Stimulated activated CD4-positive, alpha-beta T cell treated with anti-CD3 and anti-CD28 coated beads, Interleukin-12 subunit alpha, Interleukin-12 subunit beta, amount 100 ng/mL, for 48 hours (primary cell): ENCODE results near the gene UBL3.
A peak's percentile ranks its signal among the peaks of the same experiment; 100 is the strongest.

ENCODE experiments used
- DNase-seq, 3 donors: peaks; one replicate each; pipeline ENCODE4 v3.0.0-alpha.2; 2020; ENCODE audit warnings: low read depth in 2 of 3, low spot score in 1 of 3

UBL3 gene

DNA sequence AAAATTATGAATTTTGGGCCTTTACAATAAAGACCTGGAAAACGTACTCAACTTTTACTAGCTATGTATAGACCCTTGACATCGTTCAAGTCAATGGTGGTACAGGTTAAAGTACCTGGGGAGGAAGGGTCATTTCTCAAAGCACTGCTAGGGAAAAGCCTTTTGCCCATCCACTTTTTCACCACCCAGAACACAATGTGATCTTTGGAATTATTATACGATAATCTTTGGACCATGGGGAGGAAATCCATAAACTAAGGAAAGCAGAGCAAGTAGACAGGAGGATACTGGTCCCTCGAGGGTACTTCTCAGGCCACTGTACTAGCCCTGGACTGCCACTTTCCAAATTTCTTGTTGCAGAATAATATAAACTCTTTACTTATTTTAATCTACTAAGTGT lies 39.5 kb downstream of the UBL3 start:
- no peak for DNase-seq

DNA sequence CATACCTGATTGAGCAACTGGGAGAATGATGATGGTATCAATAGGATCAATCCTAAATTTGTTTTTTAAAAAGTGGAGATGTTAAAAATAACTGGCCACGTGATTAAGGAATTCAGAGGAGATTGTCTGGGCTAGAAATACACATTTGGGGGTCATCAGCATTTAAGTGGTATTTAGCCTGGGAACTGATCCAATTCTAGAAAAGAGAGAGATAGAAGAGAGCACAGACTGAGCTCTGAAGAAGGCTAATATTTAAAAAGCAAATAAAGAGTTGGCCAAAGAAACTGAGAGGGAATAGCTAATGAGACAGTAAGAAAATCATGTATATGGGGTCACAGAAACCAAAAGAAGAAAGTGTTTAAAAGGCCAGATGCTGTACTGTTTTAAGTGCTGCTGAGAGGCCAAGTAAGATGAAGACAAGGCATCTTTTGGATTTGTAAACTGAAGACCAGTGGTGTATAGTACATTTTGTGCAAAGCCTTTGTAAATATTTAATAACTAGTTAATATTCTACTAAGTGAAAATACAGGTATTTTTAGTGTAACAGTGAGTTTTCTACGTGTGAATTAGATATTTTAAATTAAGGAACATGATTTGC lies 40.2 kb downstream of the UBL3 start:
- DNase-seq: no peak

DNA sequence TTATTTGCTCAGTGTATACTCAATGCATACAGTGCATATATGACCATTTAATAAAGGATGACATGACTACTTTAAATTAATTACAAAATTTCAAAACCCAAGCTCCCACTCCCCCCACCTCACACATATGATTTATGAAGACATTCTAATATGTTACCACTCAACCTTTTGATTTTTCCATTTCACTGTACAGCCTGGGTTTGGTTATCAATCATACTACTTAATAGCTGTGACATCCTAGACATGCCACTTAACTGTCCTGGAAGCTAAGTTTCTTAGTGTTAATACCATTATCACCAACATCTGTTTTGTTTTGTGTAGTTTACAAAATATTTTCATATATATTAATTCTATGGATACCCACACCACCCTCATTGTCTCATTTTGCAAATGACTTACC lies 42.2 kb downstream of the UBL3 start:
- no peak for DNase-seq

DNA sequence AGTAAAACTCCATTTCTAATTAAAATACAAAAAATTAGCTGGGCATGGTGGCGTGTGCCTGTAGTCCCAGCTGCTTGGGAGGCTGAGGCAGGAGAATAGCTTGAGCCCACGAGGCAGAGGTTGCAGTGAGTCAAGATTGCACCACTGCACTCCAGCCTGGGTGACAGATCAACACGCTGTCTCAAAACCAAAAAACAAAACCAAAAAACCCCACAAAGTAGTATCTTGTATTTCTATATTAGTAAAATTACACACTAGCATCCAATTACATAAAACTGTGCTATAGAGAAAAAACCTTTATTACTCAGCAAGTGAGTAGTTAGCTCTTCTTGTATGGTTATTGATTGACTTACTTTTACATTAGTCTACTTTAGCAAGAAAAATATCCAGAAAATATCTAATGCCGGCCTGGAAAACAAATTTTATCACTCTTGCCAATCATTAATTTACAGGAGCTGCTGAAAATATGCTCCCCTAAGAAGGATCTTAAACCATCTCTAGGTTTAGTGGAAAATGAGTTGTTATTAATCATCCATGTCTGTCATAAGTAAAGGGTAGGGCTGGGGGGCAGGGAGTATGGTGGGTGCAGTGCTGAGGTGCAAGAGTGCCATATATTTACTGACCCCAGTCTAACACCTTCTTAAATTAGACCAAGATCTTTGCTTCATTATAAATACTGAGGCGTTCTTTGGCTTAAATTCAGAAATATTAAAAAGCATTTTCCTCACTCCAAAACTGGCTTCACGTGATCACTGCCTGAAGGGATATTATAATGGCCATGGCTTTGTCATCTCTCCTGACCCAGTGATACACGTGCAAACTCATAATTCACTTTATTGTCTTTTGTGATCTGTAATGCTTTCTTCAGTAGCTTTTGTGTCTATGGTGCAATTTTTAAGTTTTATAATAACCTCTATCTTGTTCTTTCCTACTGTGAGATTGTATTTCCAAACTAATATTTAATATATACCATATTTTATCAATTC lies 44.1 kb downstream of the UBL3 start:
- peak in 2 of 3 donors; percentile 9 to 20 for DNase-seq

DNA sequence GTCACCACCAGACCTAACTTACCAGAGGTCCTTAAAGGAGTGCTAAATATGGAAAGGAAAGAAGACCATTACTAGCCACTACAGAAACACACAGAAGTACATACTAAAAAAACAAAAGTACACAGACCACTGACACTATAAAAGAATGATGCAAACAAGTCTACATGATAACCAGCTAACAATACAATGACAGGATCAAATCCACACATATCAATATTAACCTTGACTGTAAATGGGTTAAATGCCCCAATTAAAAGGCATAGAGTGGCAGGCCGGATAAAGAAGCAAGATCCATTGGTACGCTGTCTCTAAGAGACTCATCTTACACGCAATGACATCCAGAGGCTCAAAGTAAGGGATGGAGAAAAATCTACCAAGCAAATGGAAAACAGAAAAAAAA lies 47.2 kb downstream of the UBL3 start:
- DNase-seq: no peak

DNA sequence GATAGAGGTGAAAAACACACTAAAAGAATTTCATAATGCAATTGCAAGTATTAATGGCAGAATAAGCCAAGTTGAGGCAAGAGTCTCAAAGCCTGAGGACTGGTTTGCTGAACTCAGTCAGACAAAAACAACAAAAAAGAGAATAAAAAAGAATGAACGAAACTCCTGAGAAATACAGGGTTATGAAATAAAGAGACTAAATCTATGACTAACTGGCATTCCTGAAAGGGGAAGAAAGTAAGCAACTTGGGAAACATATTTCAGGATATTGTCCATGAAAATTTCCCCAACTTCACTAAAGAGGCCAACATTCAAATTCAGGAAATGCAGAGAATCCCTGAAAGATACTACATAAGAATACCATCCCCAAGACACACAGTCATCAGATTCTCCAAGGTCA lies 47.8 kb downstream of the UBL3 start:
- DNase-seq: no peak

DNA sequence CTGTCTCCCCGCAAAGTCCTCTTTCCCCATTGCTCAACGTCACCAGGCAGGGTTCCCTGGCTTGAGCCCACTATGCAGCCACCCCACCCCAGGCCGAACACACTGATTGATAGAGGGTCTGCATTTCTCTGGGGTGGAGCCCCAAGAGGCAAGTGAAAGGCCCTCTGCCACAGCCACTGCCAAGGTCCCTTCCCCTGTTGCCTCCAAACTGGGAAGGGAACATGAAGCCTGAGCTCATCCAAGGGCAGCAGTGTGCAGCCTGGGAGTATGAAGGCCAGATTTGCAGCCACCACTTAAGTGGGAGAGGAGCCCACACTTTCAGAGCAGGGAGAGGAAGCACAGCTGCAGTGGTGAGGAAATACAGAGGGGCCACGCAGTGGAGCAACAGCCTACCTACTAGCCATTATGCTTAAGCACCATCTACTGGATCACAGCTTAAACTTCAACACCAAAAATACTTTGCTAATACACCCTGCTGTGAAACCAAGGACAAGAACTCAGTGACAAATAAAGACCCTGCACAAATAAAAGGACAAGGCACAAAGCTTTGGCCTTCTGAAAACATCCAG lies 48.6 kb downstream of the UBL3 start:
- DNase-seq: no peak

DNA sequence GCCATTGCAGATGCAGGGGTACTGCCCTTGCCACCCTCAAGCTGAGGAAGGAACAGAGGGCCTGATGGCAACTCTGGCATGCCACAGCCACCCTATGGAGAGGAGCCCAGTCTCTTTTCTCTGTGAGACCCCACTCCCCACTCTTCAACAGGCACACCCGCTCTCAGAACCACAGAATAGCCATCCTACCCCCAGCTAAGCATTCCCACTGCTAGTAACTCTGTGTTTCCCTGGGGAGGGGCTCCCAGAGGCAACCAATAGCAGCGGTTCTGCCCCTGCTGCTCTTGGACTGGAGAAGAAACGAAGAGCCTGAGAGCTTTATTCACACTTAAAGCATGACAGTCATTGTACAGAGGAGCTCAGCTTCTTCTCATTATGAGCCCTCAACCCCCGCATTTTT lies 49.3 kb downstream of the UBL3 start:
- no peak for DNase-seq

DNA sequence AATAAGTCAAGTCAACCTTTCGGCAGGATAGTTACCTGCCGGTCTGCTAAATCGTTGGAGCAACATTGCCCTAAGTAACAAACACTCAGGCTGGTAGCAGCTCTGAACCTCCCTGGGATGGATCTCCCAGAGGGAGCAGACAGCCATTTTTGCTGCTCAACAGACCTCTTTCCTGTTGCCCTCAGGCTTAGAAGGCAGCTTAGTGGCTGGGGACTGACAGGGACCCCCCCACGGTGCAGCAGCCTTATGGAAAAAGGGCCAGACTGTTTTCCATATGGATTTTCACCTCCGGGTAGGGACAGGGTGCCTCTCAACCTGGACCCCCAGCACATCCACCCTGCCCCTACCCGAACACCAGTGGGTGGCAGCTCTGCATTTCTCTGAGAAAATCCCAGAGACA lies 49.7 kb downstream of the UBL3 start:
- no peak for DNase-seq

DNA sequence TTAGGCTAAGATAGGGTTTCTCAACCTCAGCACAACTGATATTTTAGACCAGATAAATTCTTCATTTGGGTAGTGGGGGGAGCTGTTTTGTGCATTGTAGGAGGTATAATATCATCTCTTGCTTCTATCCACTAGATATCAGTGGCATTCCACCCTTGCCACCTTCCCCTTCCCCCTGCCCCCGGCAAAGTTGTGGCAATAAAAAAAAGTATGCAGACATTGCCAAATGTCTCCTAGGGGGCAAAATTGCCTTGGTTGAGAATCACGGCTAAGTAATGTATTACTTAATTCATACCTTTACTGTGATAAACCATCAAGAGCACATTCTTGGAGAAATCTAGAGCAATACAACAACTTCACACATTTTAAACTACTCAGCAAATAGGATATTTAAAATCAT lies 51.4 kb downstream of the UBL3 start:
- no peak for DNase-seq

DNA sequence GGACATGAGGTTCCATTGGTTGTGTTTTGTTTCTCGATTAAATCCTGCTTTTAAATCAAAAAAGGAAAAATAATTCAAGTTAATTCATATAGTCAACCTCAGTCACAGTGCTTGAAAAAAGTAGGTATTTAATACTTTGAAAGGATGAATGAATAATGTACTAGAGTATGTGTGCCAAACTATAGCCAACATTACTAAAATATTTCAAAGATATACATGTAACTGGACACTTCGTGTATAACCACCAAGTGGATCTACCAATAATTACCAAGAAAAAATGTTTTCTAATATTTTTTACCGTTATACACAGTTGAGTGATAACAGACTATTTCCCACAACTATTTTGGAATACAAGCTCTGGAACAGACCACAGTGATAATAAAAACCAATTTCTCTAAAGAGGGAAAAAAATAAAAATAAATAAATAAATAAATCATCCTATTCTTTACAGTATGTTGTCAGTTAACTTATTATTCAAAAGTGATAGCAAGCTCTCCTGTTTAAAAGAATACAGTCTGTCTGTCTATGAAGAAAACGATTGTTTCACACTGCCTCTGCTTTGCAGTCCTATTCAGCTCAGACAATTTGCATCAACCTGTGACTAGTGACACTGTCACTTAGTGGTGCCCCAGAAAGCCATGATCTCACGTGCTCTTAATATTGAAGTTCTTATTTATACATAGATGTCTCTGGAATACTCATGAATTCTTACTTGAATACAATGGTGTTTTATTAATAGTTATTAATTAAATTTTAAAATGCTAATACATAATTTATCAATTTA lies 58.2 kb downstream of the UBL3 start:
- DNase-seq: no peak

DNA sequence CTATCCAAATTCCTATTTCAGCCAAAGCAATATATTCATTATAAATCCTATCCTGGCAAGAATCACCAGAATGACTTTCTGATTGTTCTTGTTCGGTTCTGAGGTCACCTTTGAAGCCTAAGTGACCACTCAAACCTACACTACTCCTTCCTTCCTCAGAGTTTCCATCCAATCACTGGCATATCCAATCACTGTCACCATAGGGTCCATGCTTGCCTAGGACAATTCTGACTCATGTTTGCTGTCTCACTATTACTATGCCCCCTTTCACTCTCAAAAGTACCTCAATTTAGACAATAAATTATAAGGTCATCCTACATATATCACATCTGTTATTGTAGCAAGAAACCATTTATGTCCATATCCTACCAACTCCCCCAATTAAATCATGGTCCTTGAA lies 58.9 kb downstream of the UBL3 start:
- no peak for DNase-seq

DNA sequence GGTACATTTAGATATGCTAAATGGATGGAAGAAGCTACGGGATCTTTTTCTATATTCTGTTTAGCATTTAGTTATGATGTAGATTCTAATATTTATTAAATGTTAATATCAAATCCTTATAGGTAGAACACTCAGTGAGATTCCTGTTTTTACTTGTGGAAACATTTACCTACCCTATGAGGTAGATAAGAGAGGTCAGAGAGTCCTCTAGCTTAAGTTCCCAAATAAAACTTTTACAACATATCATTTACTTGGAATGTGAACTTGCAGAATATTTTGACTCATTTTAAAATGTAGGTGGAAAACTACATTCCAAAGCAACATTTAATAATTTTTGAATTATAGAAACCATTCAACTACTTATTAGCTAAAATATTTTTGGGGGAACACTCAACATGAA lies 63.7 kb downstream of the UBL3 start:
- DNase-seq: no peak

DNA sequence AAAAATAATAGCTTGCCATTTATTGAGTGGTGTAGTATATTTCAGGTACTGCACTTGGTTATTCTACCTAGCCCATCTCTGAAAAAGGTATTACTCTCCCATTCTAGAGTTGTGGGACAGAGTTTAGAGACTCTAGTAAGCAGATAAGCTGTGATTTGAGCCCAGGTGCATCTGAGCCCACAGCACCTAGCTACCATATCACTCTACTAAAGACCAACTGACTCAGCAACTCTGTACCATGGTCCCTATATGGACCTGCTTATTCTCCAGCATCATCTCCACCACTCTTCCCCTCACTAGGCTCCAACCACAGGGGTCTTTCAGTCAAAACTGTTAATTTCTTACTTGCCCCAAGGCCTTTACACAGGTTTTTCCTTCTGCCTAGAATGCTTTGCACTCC lies 64.4 kb downstream of the UBL3 start:
- no peak for DNase-seq

DNA sequence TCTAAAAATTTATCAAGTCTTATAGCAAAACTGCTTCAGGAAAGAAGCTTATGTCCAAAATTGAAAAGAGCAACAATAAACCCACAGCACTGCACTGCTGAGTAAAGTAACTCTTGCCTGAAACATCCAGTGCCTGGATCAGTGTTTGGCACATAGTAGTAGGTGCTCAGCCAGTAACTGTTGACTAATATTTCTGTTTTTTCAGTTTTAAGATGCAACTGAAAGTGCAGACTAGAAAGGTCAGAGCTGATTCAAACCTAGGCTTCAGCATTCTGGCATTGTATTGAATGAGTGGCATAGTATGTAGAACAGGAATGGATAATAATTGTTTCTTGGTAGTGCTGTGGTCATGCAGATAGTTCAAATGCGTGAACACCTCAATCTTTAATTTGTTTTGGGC lies 67.6 kb downstream of the UBL3 start:
- peak in 1 of 3 donors; percentile 27 for DNase-seq

DNA sequence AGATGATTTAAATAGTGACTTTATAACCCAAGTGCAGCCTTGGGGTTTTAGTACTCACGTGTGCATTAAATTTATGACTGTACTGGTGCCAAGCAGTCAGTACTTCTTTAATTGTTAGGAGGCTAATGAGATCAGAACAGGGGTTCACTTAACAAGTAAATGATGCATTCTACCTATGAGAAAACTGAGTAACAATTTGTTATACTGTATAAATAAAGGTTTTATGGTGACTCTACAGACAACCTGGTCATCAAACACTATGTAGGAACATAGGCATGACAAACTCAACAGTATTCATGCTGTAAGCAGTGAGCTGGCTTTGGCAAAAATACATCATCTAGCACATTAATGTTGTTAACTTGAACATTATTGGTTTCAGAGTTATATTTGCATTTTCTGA lies 75.6 kb downstream of the UBL3 start:
- DNase-seq: no peak

DNA sequence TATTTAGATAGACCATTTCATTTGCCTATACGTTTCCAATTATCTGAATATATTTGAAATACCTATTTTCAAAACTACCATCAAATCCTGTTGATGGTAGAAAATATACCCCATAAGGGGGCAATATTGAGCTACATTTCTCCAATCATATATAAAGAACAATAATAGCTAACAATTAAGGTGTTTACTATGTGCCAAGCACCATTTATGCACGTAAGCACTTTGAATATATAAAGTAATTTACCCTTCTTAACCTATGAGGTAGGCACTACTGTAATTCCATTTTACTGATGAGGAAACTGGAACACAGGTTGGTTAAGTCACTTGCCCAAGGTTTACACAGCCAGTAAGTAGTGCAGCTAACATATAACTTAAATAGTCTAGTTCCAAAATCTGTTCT lies 79.2 kb downstream of the UBL3 start:
- no peak for DNase-seq

DNA sequence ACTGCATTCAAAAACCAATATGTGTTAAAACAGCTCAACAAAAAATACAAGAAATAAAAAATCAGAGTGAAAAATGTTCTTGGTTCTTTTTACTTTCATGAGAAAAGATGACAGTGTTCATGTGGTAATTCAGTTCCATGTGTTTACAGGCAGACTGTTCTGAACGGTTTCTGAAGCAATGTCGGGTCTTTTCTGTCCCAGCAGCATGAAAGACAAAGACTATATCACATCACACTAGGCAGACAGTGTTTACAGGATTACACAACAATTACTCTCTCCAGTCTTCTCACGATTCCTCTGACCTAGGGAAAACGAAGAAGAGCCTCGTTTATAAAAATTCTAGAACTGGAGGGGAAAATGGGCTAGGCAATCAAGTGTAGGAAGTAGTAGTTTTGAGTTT lies 83.4 kb downstream of the UBL3 start:
- DNase-seq: no peak

DNA sequence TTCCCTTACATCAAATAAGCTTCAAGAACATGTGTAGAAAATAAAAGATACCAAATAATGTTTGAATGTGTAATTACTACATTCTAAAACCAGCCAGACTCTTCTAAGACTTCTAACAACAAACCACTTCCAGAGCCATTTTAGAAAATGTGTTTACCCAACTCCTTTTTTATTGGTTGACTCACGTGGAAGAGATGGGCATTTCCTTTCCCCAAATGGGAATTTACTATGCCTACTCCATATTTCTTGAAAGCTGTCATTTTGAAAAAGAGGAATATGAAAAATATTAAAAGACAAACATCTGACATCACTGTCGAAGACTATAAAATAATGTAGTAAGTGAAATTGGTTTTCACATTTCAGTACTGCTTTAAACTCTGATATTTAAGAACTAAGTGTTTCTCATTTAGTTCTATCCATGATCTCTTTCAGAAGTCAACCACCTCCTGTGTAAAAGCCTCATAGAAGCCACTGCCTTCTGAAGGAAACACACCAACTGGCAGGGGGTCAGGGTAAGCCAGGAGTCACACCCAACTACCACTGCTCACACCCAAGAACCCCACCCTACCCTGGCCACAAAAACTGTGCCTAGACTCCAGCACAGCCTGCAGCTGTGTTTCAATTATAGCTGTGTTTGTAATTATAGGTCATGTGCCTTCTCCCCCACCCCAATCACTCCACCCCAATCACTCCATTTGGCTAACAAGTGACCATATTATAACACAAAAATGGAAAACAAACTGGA lies 86.8 kb downstream of the UBL3 start:
- DNase-seq: no peak

DNA sequence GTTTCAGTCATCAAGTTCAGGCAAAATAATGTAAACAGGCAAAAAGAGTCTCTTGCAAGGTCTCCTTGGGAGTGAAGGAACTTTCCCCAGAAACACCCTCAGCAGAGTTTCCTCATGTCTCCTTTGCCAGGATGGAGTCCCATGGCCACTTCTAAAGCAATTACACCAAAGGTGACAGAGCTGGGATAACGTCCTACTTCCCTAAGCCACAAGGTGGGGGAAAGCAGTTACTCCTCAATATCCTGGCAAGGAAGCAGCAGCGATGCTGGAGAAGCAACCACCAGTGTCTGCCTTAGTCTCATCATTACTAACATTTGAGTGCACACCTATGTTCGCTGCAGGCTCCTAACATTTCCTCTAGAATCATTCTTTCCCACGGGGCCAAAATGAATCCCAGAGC lies 88.6 kb downstream of the UBL3 start:
- DNase-seq: no peak

DNA sequence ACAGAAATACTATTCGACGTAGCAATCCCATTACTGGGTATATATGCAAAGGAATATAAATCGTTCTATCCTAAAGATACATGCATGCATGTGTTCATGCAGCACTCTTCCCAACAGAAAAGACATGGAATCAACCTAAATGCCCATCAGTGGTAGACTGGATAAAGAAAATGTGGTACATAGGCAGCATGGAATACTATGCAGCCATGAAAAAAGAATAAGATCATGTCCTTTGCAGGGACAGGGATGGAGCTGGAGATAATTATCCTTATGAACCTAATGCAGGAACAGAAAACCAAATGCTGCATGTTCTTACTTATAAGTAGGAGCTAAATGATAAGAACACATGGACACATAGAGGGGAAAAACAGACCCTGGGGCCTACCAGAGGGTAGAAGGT lies 89.3 kb downstream of the UBL3 start:
- no peak for DNase-seq
